ENCODE measurements around the gene AMN. TPM values are rescaled to one million over a fixed set of nuclear protein-coding genes. Genes with fewer than 3 reads are reported as not detected.

Gene AMN
- total RNA-seq, 1 donor from 2014 or later, result 0.23 TPM

GRCh38 chr14:102932484-102933248 lies 10.2 kb downstream of the AMN start:
- peaks cover 8% of the 10 kb centered on the region for H3K36me3 Mint-ChIP-seq (ENCODE audit: low read depth)
- no peak for TF ChIP-seq CTCF (conservative IDR thresholded peaks at IDR 0.05)
- H3K9me3 Mint-ChIP-seq, result no peaks in the 10 kb centered on the region
- H3K27ac Mint-ChIP-seq (ENCODE audit: unreplicated experiment), result no peak overlapping the region
- H3K27me3 Mint-ChIP-seq (ENCODE audit: low read depth), result peaks cover 37% of the 10 kb centered on the region
- DNase-seq (ENCODE audit: low read depth, low spot score), result no peak
- peaks cover 7% of the 10 kb centered on the region for H3K4me1 Mint-ChIP-seq
- no peak overlapping the region for H3K4me3 Mint-ChIP-seq

GRCh38 chr14:102933618-102934231 lies 11.3 kb downstream of the AMN start:
- Mint-ChIP-seq H3K36me3 (ENCODE audit: low read depth) (peaks cover 8% of the 10 kb centered on the region), H3K27ac (ENCODE audit: unreplicated experiment) (no peak overlapping the region), H3K4me3 (no peak overlapping the region), H3K27me3 (ENCODE audit: low read depth) (peaks cover 26% of the 10 kb centered on the region), H3K9me3 (no peaks in the 10 kb centered on the region), H3K4me1 (peaks cover 7% of the 10 kb centered on the region)
- TF ChIP-seq CTCF (conservative IDR thresholded peaks at IDR 0.05), result no peak
- DNase-seq (ENCODE audit: low read depth, low spot score), result no peak

- no peak overlapping the region for H3K4me3 Mint-ChIP-seq
- peaks cover 11% of the 10 kb centered on the region for H3K36me3 Mint-ChIP-seq (ENCODE audit: low read depth)
- H3K27ac Mint-ChIP-seq (ENCODE audit: unreplicated experiment), result no peak overlapping the region
- DNase-seq (ENCODE audit: low read depth, low spot score), result no peak
- peaks cover 18% of the 10 kb centered on the region for H3K27me3 Mint-ChIP-seq (ENCODE audit: low read depth)
- no peak for TF ChIP-seq CTCF (conservative IDR thresholded peaks at IDR 0.05)
- no peaks in the 10 kb centered on the region for H3K9me3 Mint-ChIP-seq
- H3K4me1 Mint-ChIP-seq, result peaks cover 7% of the 10 kb centered on the region
Observed at GRCh38 chr14:102935756-102936155, 13.3 kb downstream of the AMN start.

GRCh38 chr14:102937331-102938175 lies 15.1 kb downstream of the AMN start:
- Mint-ChIP-seq H3K27me3 (ENCODE audit: low read depth) (peaks cover under 1% of the 10 kb centered on the region), H3K4me1 (peaks cover 7% of the 10 kb centered on the region), H3K36me3 (ENCODE audit: low read depth) (peaks cover 11% of the 10 kb centered on the region), H3K4me3 (no peak overlapping the region), H3K27ac (ENCODE audit: unreplicated experiment) (peak overlapping the region; percentile 78), H3K9me3 (no peaks in the 10 kb centered on the region)
- no peak for DNase-seq (ENCODE audit: low read depth, low spot score)
- TF ChIP-seq CTCF (conservative IDR thresholded peaks at IDR 0.05), result no peak

- Mint-ChIP-seq H3K9me3 (no peaks in the 10 kb centered on the region), H3K27ac (ENCODE audit: unreplicated experiment) (no peak overlapping the region), H3K36me3 (ENCODE audit: low read depth) (peaks cover 10% of the 10 kb centered on the region), H3K27me3 (ENCODE audit: low read depth) (no peaks in the 10 kb centered on the region), H3K4me1 (peaks cover 7% of the 10 kb centered on the region), H3K4me3 (no peak overlapping the region)
- no peak for TF ChIP-seq CTCF (conservative IDR thresholded peaks at IDR 0.05)
- no peak for DNase-seq (ENCODE audit: low read depth, low spot score)
Observed at GRCh38 chr14:102938191-102938590, 15.7 kb downstream of the AMN start.
